ENCODE measurements around the gene KIAA0753.
A peak's percentile ranks its signal among the peaks of the same experiment; 100 is the strongest.

DNA sequence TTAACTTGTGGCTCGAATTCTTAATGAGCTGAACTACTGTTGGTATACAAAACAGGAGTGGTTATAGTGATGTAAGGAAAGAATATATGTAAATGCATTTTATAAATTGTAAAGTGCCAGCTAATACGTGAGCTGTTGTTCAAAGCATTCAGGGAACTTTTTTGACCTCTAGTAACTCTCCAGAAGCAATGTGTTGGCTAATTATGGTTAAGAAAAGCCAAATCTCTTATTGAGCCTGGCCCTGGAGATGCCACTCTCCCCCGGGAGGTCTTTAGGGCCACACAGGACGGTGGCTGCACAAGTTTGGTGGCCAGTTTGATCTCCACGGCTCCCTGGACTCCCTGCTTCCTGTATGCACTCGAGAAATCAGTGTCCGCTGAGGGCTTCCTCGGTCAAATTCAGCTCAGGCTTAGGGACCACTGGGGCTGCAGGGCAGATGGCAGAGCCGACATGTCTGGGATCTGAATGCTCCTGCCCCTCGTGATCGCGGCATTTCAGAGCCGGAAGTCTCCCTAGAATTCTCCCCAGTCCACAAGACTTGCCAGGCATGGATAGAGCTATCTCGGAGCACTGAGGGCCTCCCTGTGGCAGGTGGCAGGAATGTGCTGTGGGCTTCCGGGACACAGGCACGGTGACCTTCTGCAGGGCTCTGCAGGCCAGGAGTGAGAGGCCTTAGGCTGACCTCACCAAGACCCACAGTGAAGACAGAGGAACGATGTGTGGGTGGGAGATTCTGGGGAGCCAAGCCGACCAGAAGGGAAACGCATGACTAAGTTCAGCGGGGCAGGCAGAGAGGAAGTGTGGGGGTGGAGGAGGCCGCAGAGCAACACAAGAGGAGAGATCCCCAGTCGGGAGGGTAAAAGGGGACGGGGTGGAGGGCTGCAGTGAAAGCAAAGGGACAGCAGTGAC lies 65.6 kb downstream of the KIAA0753 start:
- TF ChIP-seq POLR2A (IDR thresholded peaks at IDR 0.05) (no peak), CTCF (IDR thresholded peaks at IDR 0.05) (peak in 1 of 6 experiments; percentile 35), POLR2AphosphoS5 (IDR thresholded peaks at IDR 0.05) (peak in 1 of 2 donors; percentile 42)
